PC-3 (cell line): ENCODE results near the gene SEMA3D. TPM values are rescaled to one million over a fixed set of nuclear protein-coding genes. Genes with fewer than 3 reads are reported as not detected.

Source experiments
- ATAC-seq: fragments of 200-7000 bp; cut with Tn5 transposase; 2 replicates; pipeline ENCODE4 v1.9.1; 2020; ENCODE audit warnings: mild to moderate bottlenecking, moderate library complexity
- BruUV-seq: library from RNA; stranded (reverse); fragments of 400-500 nt; replicated peaks from 2 replicates; lab custom pipeline; 2021; lab: Mats Ljungman, UMichigan
- CTCF ChIA-PET: fragments of 300-600 bp; sonication (Branson Sonifier 250); formaldehyde crosslinking; loops from one replicate; lab custom pipeline; 2022; ENCODE audit warnings: antibody characterized with exemption; lab: Charles Lee
- POLR2A ChIA-PET: fragments of 300-600 bp; sonication (Branson Sonifier 250); formaldehyde crosslinking; loops from one replicate; lab custom pipeline; 2022; ENCODE audit warnings: antibody characterized with exemption; ENCODE audit not compliant: unreplicated experiment; lab: Charles Lee
- DNase-seq: peaks from one replicate; pipeline ENCODE4 v3.0.0-alpha.2; 2015
- H2AFZ ChIP-seq: fragments of 300-600 bp; sonication (generic); 2 replicates; pipeline ENCODE4 v1.6.0; 2016; ENCODE audit warnings: antibody characterized with exemption, low read length
- H3F3A ChIP-seq: fragments of 300-600 bp; sonication (generic); one replicate; pipeline ENCODE4 v1.6.0; 2017; ENCODE audit warnings: antibody characterized with exemption, low read length, control low read depth, mild to moderate bottlenecking; ENCODE audit not compliant: unreplicated experiment
- H3K27ac ChIP-seq: fragments of 300-600 bp; sonication (generic); 2 replicates; pipeline ENCODE4 v1.5.1; 2016; ENCODE audit warnings: mild to moderate bottlenecking, low read length
- H3K27me3 ChIP-seq: fragments of 300-600 bp; sonication (generic); 2 replicates; pipeline ENCODE4 v1.6.1; 2016; ENCODE audit warnings: low read length, mixed read lengths
- H3K36me3 ChIP-seq: fragments of 300-600 bp; sonication (generic); 2 replicates; pipeline ENCODE4 v1.6.1; 2016; ENCODE audit warnings: low read depth, mixed run types, low read length, mixed read lengths
- H3K4me1 ChIP-seq: fragments of 300-600 bp; sonication (generic); 2 replicates; pipeline ENCODE4 v1.5.1; 2016; ENCODE audit warnings: low read length; ENCODE audit not compliant: insufficient read depth
- H3K4me2 ChIP-seq: fragments of 300-600 bp; sonication (generic); 2 replicates; pipeline ENCODE4 v1.6.0; 2016; ENCODE audit warnings: low read length
- H3K4me3 ChIP-seq: fragments of 300-600 bp; sonication (generic); 2 replicates; pipeline ENCODE4 v1.5.1; 2016; ENCODE audit warnings: mild to moderate bottlenecking, low read length, mixed read lengths
- H3K79me2 ChIP-seq: fragments of 300-600 bp; sonication (generic); 2 replicates; pipeline ENCODE4 v1.6.1; 2017; ENCODE audit warnings: low read length, mixed read lengths
- H3K9ac ChIP-seq: fragments of 300-600 bp; sonication (generic); 2 replicates; pipeline ENCODE4 v1.6.0; 2016; ENCODE audit warnings: mild to moderate bottlenecking, low read length
- H3K9me2 ChIP-seq: fragments of 300-600 bp; sonication (generic); replicated peaks from 2 replicates; pipeline ENCODE4 v1.6.1; 2016; ENCODE audit warnings: mixed run types, low read length, mixed read lengths
- H3K9me3 ChIP-seq: fragments of 300-600 bp; sonication (generic); 2 replicates; pipeline ENCODE4 v1.6.1; 2016; ENCODE audit warnings: low read length, mixed read lengths
- H4K20me1 ChIP-seq: fragments of 300-600 bp; sonication (generic); 2 replicates; pipeline ENCODE4 v1.6.1; 2016; ENCODE audit warnings: low read length, mixed read lengths
- EZH2 ChIP-seq: fragments of 300-600 bp; sonication (generic); IDR thresholded peaks from one replicate; pipeline ENCODE4 v1.6.1; 2017; ENCODE audit warnings: antibody characterized with exemption, mild to moderate bottlenecking, low read length; ENCODE audit not compliant: unreplicated experiment
- EZH2phosphoT487 ChIP-seq: fragments of 300-600 bp; sonication (generic); IDR thresholded peaks from 2 replicates; pipeline ENCODE4 v1.6.1; 2018; ENCODE audit warnings: mild to moderate bottlenecking, antibody characterized with exemption, low read length, borderline replicate concordance
- intact Hi-C: fragments of 100-400 bp; cut with micrococcal nuclease; formaldehyde crosslinking; loops from 2 replicates; pipeline ENCODE4 v1.9.0; 2023
- total RNA-seq: library from RNA; depleted of rRNA; stranded (reverse); fragments of >200 nt; gene quantifications from 2 replicates; pipeline ENCODE4 v1.2.3, GENCODE V29; 2014
- TF ChIP-seq, protein P1 (sequence below): fragments of 300-600 bp; sonication (generic); conservative IDR thresholded peaks from 2 replicates; pipeline ENCODE4 v1.5.1; 2017; ENCODE audit warnings: antibody characterized with exemption, low read depth, mild to moderate bottlenecking, low read length

Gene SEMA3D
- total RNA-seq, 1 experiment from 2014 or later: 4.8 TPM

DNA sequence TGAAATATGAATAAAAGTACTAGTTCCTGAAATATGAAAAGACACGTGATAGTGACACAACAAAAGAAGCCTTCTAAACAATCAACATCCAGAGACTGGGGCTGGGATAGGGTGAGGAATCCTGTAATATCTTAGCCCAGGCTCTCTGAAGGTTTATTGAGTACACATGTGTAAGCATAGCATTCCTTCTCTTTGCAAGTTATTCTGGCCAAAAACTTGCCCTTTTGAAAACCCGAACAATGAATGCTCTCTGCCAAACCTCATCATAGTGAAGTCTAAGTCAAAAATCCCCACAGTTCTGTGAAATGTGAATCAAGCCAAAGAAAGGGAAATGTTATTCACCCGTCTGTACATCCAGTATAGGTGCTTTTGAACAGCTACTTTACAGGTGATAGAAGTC is 11.6 kb downstream of the SEMA3D start:
- ChIA-PET CTCF (no interaction called here), POLR2A (no interaction called here)
- BruUV-seq: no TSS peak
- Histone ChIP-seq H3K4me2 (no peak overlapping the region), H3K27me3 (no peaks in the 10 kb centered on the region), H3K27ac (no peak overlapping the region), H4K20me1 (no peaks in the 10 kb centered on the region), H3K4me1 (peaks cover 5% of the 10 kb centered on the region), H3K79me2 (no peaks in the 10 kb centered on the region), H3K9me2 (no peaks in the 10 kb centered on the region), H3K9ac (no peak overlapping the region), H2AFZ (no peak overlapping the region), H3K4me3 (no peak overlapping the region), H3F3A (no peaks in the 10 kb centered on the region), H3K9me3 (no peaks in the 10 kb centered on the region), H3K36me3 (no peaks in the 10 kb centered on the region; the same call in 1 of the 2 replicates)
- ATAC-seq (no peak), DNase-seq (no peak)
- TF ChIP-seq EZH2phosphoT487 (no peak), EZH2 (no peak)
- TF ChIP-seq, protein P1, sequence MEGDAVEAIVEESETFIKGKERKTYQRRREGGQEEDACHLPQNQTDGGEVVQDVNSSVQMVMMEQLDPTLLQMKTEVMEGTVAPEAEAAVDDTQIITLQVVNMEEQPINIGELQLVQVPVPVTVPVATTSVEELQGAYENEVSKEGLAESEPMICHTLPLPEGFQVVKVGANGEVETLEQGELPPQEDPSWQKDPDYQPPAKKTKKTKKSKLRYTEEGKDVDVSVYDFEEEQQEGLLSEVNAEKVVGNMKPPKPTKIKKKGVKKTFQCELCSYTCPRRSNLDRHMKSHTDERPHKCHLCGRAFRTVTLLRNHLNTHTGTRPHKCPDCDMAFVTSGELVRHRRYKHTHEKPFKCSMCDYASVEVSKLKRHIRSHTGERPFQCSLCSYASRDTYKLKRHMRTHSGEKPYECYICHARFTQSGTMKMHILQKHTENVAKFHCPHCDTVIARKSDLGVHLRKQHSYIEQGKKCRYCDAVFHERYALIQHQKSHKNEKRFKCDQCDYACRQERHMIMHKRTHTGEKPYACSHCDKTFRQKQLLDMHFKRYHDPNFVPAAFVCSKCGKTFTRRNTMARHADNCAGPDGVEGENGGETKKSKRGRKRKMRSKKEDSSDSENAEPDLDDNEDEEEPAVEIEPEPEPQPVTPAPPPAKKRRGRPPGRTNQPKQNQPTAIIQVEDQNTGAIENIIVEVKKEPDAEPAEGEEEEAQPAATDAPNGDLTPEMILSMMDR: no peak
- intact Hi-C loops: no loop called here

DNA sequence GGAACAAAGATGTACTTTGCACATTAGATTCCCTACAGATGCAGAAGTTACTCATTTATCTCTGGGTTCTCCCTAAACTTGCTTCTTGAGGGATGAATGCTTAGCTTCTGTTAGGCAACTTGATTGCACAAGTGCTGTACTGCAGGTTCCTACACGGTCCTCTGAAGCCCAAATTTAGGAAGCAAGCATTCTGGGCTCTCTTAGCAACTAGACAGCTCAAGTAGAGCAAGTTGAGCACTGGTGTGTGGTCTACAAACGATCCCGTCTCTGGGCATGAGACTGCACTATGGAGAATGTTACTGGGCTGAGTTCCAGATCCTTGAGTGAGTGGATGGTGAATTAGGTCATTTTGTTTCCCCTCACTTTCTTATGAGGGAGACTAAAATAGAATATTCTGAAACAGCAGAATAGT is 14.3 kb downstream of the SEMA3D start:
- intact Hi-C loops: no loop called here
- H3K4me1 ChIP-seq: peaks cover 5% of the 10 kb centered on the region
- no peak overlapping the region for H3K27ac ChIP-seq
- CTCF ChIA-PET: interaction anchor here (0.5 kb wide), 1 partner anchor 292 kb away, joined by 3 read pairs; no protein-coding TSS in a partner anchor
- no peaks in the 10 kb centered on the region for H3K27me3 ChIP-seq
- no peaks in the 10 kb centered on the region for H3F3A ChIP-seq
- no peak for DNase-seq
- BruUV-seq: no TSS peak
- no peak overlapping the region for H2AFZ ChIP-seq
- H3K4me2 ChIP-seq: no peak overlapping the region
- H3K9me3 ChIP-seq: no peaks in the 10 kb centered on the region
- no peaks in the 10 kb centered on the region for H3K36me3 ChIP-seq
- H3K4me3 ChIP-seq: no peak overlapping the region
- H3K9me2 ChIP-seq: no peaks in the 10 kb centered on the region
- no peaks in the 10 kb centered on the region for H3K79me2 ChIP-seq
- TF ChIP-seq EZH2 (no peak), EZH2phosphoT487 (no peak)
- TF ChIP-seq, protein P1: no peak
- no peak overlapping the region for H3K9ac ChIP-seq
- no peaks in the 10 kb centered on the region for H4K20me1 ChIP-seq
- POLR2A ChIA-PET: no interaction called here
- ATAC-seq: no peak; the same call in 1 of the 2 replicates

DNA sequence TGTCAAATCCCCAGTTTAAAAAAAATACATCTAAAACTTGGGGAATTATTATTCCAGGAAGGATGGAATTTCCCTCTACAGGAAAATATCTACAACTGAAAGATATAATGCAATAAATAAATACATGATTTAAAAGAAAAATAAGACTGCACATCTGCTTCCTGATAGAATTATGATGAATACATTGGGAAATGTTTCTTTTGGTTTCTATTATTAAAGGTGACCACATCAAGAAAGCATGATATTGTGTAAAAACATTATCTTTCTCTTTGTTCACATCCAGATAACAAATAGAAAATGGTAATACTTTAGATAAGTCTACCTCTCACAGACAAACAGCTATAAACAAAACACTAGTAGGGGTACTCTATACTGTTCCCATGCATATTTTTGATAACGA is 19.2 kb downstream of the SEMA3D start:
- no peak overlapping the region for H3K4me2 ChIP-seq
- no peak overlapping the region for H2AFZ ChIP-seq
- TF ChIP-seq EZH2phosphoT487 (no peak), EZH2 (no peak)
- TF ChIP-seq, protein P1: no peak
- H3K27ac ChIP-seq: no peak overlapping the region
- no peaks in the 10 kb centered on the region for H3K36me3 ChIP-seq
- intact Hi-C loops: no loop called here
- H3K9me2 ChIP-seq: no peaks in the 10 kb centered on the region
- no peaks in the 10 kb centered on the region for H3F3A ChIP-seq
- ChIA-PET CTCF (interaction anchor here (0.6 kb wide), 1 partner anchor 9 kb away, joined by 3 read pairs; no protein-coding TSS in a partner anchor), POLR2A (no interaction called here)
- 0 out of 2 replicates have a peak, but pooled peaks cover 2% of the 10 kb centered on the region for H3K4me1 ChIP-seq
- DNase-seq (no peak), ATAC-seq (no peak)
- H3K79me2 ChIP-seq: no peaks in the 10 kb centered on the region
- no peaks in the 10 kb centered on the region for H3K27me3 ChIP-seq
- H3K9ac ChIP-seq: no peak overlapping the region
- no TSS peak for BruUV-seq
- H3K9me3 ChIP-seq: no peaks in the 10 kb centered on the region
- H3K4me3 ChIP-seq: no peak overlapping the region
- no peaks in the 10 kb centered on the region for H4K20me1 ChIP-seq
